Neural cell (in vitro differentiated cells): ENCODE measurements around the gene PIK3AP1.

ENCODE experiments used
- CTCF ChIP-seq: fragments of 450-650 bp; IDR thresholded peaks from 2 replicates; pipeline ENCODE4 v1.5.1; 2014; ENCODE audit warnings: antibody characterized with exemption, mild to moderate bottlenecking, moderate library complexity; ENCODE audit not compliant: poor library complexity, severe bottlenecking
- EZH2 ChIP-seq: fragments of 200-600, 300-800 bp; shearing (Covaris generic), sonication (generic); IDR thresholded peaks from 2 replicates; pipeline ENCODE4 v1.6.1; 2014; ENCODE audit warnings: antibody characterized with exemption, low read length, borderline replicate concordance, mild to moderate bottlenecking; ENCODE audit not compliant: insufficient read depth, poor library complexity, severe bottlenecking
- MXI1 ChIP-seq: fragments of 450-650 bp; conservative IDR thresholded peaks from 2 replicates; pipeline ENCODE4 v1.6.1; 2014; ENCODE audit warnings: antibody characterized with exemption, mild to moderate bottlenecking; ENCODE audit not compliant: poor library complexity, severe bottlenecking
- POLR2AphosphoS5 ChIP-seq: IDR thresholded peaks from 2 replicates; pipeline ENCODE4 v1.6.1; 2012
- RAD21 ChIP-seq: fragments of 450-650 bp; conservative IDR thresholded peaks from 2 replicates; pipeline ENCODE4 v1.6.1; 2014; ENCODE audit warnings: antibody characterized with exemption, mild to moderate bottlenecking, moderate library complexity
- REST ChIP-seq: IDR thresholded peaks from 2 replicates; pipeline ENCODE4 v1.6.1; 2012; ENCODE audit warnings: borderline replicate concordance
- SMC3 ChIP-seq: fragments of 450-650 bp; conservative IDR thresholded peaks from 2 replicates; pipeline ENCODE4 v1.6.1; 2014; ENCODE audit warnings: antibody characterized with exemption, mild to moderate bottlenecking, moderate library complexity; ENCODE audit not compliant: poor library complexity

GRCh38 chr10:96697438-96697837, 22.9 kb downstream of the PIK3AP1 start:
- TF ChIP-seq CTCF (no peak), EZH2 (no peak), SMC3 (no peak), POLR2AphosphoS5 (no peak), MXI1 (no peak), RAD21 (no peak), REST (no peak)
